Mesendoderm (in vitro differentiated cells): ENCODE data around the gene EPHB2. TPM values are rescaled to one million over a fixed set of nuclear protein-coding genes. Genes with fewer than 3 reads are reported as not detected.

Source experiments
- DNase-seq: peaks from one replicate; pipeline ENCODE4 v3.0.0; 2013
- H2AK5ac ChIP-seq: 2 replicates; pipeline ENCODE4 v1.6.1; 2013; ENCODE audit warnings: low read length, inconsistent platforms
- H2BK120ac ChIP-seq: 2 replicates; pipeline ENCODE4 v1.6.1; 2013; ENCODE audit warnings: low read depth, mild to moderate bottlenecking, low read length, moderate library complexity, mixed read lengths
- H2BK15ac ChIP-seq: replicated peaks from 2 replicates; pipeline ENCODE4 v1.6.1; 2013; ENCODE audit warnings: low read depth, mild to moderate bottlenecking, moderate library complexity
- H2BK5ac ChIP-seq: 2 replicates; pipeline ENCODE4 v1.6.1; 2013; ENCODE audit warnings: low read length, inconsistent platforms
- H3K18ac ChIP-seq: 2 replicates; pipeline ENCODE4 v1.6.1; 2013; ENCODE audit warnings: mild to moderate bottlenecking, low read length, mixed read lengths
- H3K23ac ChIP-seq: one replicate; pipeline ENCODE4 v1.6.1; 2013; ENCODE audit warnings: low read length
- H3K27ac ChIP-seq: 2 replicates; pipeline ENCODE4 v1.5.1; 2013; ENCODE audit warnings: low read depth, mild to moderate bottlenecking, inconsistent platforms, low read length, moderate library complexity
- H3K27me3 ChIP-seq: 2 replicates; pipeline ENCODE4 v1.6.1; 2013; ENCODE audit warnings: low read length, control low read depth, mild to moderate bottlenecking, inconsistent platforms; ENCODE audit not compliant: insufficient read depth, poor library complexity
- H3K36me3 ChIP-seq: 2 replicates; pipeline ENCODE4 v1.6.1; 2013; ENCODE audit warnings: low read length, inconsistent platforms; ENCODE audit not compliant: control insufficient read depth, insufficient read depth
- H3K4ac ChIP-seq: one replicate; pipeline ENCODE4 v1.6.1; 2013; ENCODE audit warnings: low read depth, mild to moderate bottlenecking, low read length, moderate library complexity
- H3K4me1 ChIP-seq: 2 replicates; pipeline ENCODE4 v1.6.1; 2013; ENCODE audit warnings: low read depth, low read length, inconsistent platforms; ENCODE audit not compliant: control insufficient read depth
- H3K4me2 ChIP-seq: 2 replicates; pipeline ENCODE4 v1.6.1; 2013; ENCODE audit warnings: low read length
- H3K4me3 ChIP-seq: 2 replicates; pipeline ENCODE4 v1.5.1; 2013; ENCODE audit warnings: mild to moderate bottlenecking, low read length
- H3K56ac ChIP-seq: one replicate; pipeline ENCODE4 v1.6.1; 2013; ENCODE audit warnings: low read length
- H3K79me1 ChIP-seq: 2 replicates; pipeline ENCODE4 v1.6.1; 2013; ENCODE audit warnings: low read length, inconsistent platforms
- H3K79me2 ChIP-seq: 2 replicates; pipeline ENCODE4 v1.6.1; 2013; ENCODE audit warnings: mild to moderate bottlenecking, low read length; ENCODE audit not compliant: control insufficient read depth, insufficient read depth
- H3K9ac ChIP-seq: 2 replicates; pipeline ENCODE4 v1.6.1; 2013; ENCODE audit warnings: low read length, inconsistent platforms
- H4K5ac ChIP-seq: one replicate; pipeline ENCODE4 v1.6.1; 2013; ENCODE audit warnings: low read length
- H4K8ac ChIP-seq: one replicate; pipeline ENCODE4 v1.6.1; 2013; ENCODE audit warnings: low read depth, mild to moderate bottlenecking, control low read depth, low read length, moderate library complexity
- WGBS: extraction: QIAGEN DNeasy Blood & Tissue Kit; methylation state at CpG from one replicate; pipeline ENCODE4 v1.1.7; 2013; ENCODE audit warnings: low lambda C conversion rate, missing lambda C conversion rate; ENCODE audit not compliant: insufficient coverage; ENCODE audit errors: extremely low coverage; 5-methylcytosine and 5-hydroxymethylcytosine counted together
- small RNA-seq: library from polyadenylated mRNA; stranded (forward); fragments of <200 nt; extraction: miRNeasy Mini kit (QIAGEN cat#:217004); gene quantifications from one replicate; pipeline ENCODE3, GENCODE V24; 2013; ENCODE audit not compliant: insufficient read depth

The EPHB2 gene

DNA sequence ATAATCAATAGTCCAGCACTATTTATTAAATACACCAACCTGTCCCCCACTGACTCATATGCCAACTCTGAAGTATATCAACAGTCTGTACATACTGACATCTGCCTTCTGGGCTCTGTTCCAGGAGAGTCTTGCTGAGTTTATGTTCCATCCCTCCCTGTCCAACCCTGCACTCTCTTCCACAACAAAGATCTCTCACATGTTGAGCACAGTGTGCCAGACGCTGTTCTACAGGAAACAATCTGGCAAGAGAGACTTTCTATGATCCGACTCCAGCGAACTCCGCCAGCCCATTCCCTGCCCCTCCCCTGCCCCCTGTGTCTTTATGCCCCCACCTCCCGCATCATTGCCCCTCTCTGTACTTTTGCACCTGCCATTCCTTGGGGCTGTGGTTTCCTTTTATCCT is 258.7 kb downstream of the EPHB2 start:
- no peaks in the 10 kb centered on the region for H3K36me3 ChIP-seq
- H3K4ac ChIP-seq, result no peak overlapping the region
- no peak overlapping the region for H4K5ac ChIP-seq
- no peak overlapping the region for H3K9ac ChIP-seq
- no peak overlapping the region for H3K27ac ChIP-seq
- no peaks in the 10 kb centered on the region for H3K4me1 ChIP-seq
- no peaks in the 10 kb centered on the region for H3K79me1 ChIP-seq
- H2BK15ac ChIP-seq, result no peak overlapping the region
- no peak overlapping the region for H2BK5ac ChIP-seq
- no CpG with 5 or more reads among the region's 5 CpGs for WGBS
- H2BK120ac ChIP-seq, result no peak overlapping the region
- no peak overlapping the region for H3K56ac ChIP-seq
- H3K18ac ChIP-seq, result no peak overlapping the region
- no peak overlapping the region for H4K8ac ChIP-seq
- H3K23ac ChIP-seq, result no peak overlapping the region
- no peak overlapping the region for H3K4me2 ChIP-seq
- no peak overlapping the region for H3K4me3 ChIP-seq
- H2AK5ac ChIP-seq, result no peak overlapping the region
- H3K27me3 ChIP-seq, result no peaks in the 10 kb centered on the region
- no peak for DNase-seq
- H3K79me2 ChIP-seq, result no peaks in the 10 kb centered on the region

- no peak for DNase-seq
- H2BK15ac ChIP-seq, result no peak overlapping the region
- no peaks in the 10 kb centered on the region for H3K27me3 ChIP-seq
- H3K4ac ChIP-seq, result no peak overlapping the region
- no peak overlapping the region for H4K8ac ChIP-seq
- no peak overlapping the region for H3K4me3 ChIP-seq
- H3K23ac ChIP-seq, result no peak overlapping the region
- H3K36me3 ChIP-seq, result no peaks in the 10 kb centered on the region
- H3K18ac ChIP-seq, result no peak overlapping the region
- H3K79me1 ChIP-seq, result no peaks in the 10 kb centered on the region
- no peak overlapping the region for H2BK120ac ChIP-seq
- no peak overlapping the region for H3K56ac ChIP-seq
- H3K79me2 ChIP-seq, result no peaks in the 10 kb centered on the region
- H3K4me2 ChIP-seq, result no peak overlapping the region
- H4K5ac ChIP-seq, result no peak overlapping the region
- H2BK5ac ChIP-seq, result no peak overlapping the region
- no peak overlapping the region for H3K9ac ChIP-seq
- H3K4me1 ChIP-seq, result no peaks in the 10 kb centered on the region
- no peak overlapping the region for H2AK5ac ChIP-seq
- no peak overlapping the region for H3K27ac ChIP-seq
- no CpG with 5 or more reads among the region's 2 CpGs for WGBS
Measured at GRCh38 chr1:22970096-22970495, 259.5 kb downstream of the EPHB2 start.

Small RNAs within 50 kb of the gene (small RNA-seq; reads per million reads assigned to genes)
- gene MIR4253 (not detected), gene MIR4684 (not detected)
